Endodermal cell (in vitro differentiated cells): Measurements from ENCODE around the gene TRIM3. TPM values are rescaled to one million over a fixed set of nuclear protein-coding genes. Genes with fewer than 3 reads are reported as not detected.

Experiments used
- DNase-seq: peaks from one replicate; pipeline ENCODE4 v3.0.0-alpha.2; 2017
- H3K27ac ChIP-seq: 2 replicates; pipeline ENCODE4 v1.5.1; 2013; ENCODE audit warnings: mild to moderate bottlenecking, low read depth, low read length, moderate library complexity
- H3K27me3 ChIP-seq: 2 replicates; pipeline ENCODE4 v1.6.1; 2013; ENCODE audit warnings: mild to moderate bottlenecking, low read length, moderate library complexity; ENCODE audit not compliant: insufficient read depth, control insufficient read depth, poor library complexity, severe bottlenecking
- H3K36me3 ChIP-seq: 2 replicates; pipeline ENCODE4 v1.7.0; 2013; ENCODE audit warnings: mild to moderate bottlenecking, low read length, moderate library complexity; ENCODE audit not compliant: control insufficient read depth, insufficient read depth
- H3K4me1 ChIP-seq: one replicate; pipeline ENCODE4 v1.7.0; 2013; ENCODE audit warnings: low read length; ENCODE audit not compliant: control insufficient read depth, insufficient read depth
- H3K4me3 ChIP-seq: 2 replicates; pipeline ENCODE4 v1.5.1; 2013; ENCODE audit warnings: mild to moderate bottlenecking, low read length, moderate library complexity
- H3K9ac ChIP-seq: 2 replicates; pipeline ENCODE4 v1.6.1; 2013; ENCODE audit warnings: mild to moderate bottlenecking, low read length, moderate library complexity; ENCODE audit not compliant: poor library complexity, severe bottlenecking; ENCODE audit errors: extremely low read depth
- H3K9me3 ChIP-seq: 2 replicates; pipeline ENCODE4 v1.6.1; 2013; ENCODE audit warnings: mild to moderate bottlenecking, low read length, moderate library complexity; ENCODE audit not compliant: control insufficient read depth
- H3K27ac Mint-ChIP-seq: 2 replicates; pipeline ENCODE4 v1.8.0; 2020; ENCODE audit warnings: mixed read lengths
- H3K27me3 Mint-ChIP-seq: 2 replicates; pipeline ENCODE4 v1.8.0; 2021; ENCODE audit warnings: mild to moderate bottlenecking, mixed read lengths; ENCODE audit not compliant: insufficient read depth
- H3K36me3 Mint-ChIP-seq: 2 replicates; pipeline ENCODE4 v1.8.0; 2020; ENCODE audit warnings: low read depth, mixed read lengths
- H3K4me1 Mint-ChIP-seq: 2 replicates; pipeline ENCODE4 v1.8.0; 2020; ENCODE audit warnings: mixed read lengths
- H3K4me3 Mint-ChIP-seq: 2 replicates; pipeline ENCODE4 v1.8.0; 2020; ENCODE audit warnings: mild to moderate bottlenecking, moderate library complexity, mixed read lengths
- H3K9me3 Mint-ChIP-seq: 2 replicates; pipeline ENCODE4 v1.8.0; 2020; ENCODE audit warnings: mild to moderate bottlenecking, mixed read lengths
- WGBS, 2 experiments: methylation state at CpG; one replicate each; pipeline versions ENCODE4 v1.1.5 to v1.1.7; 2013; ENCODE audit warnings: missing lambda C conversion rate in 2 of 2, mixed read lengths in 1 of 2; ENCODE audit not compliant: insufficient coverage in 1 of 2, insufficient read length in 1 of 2; 5-methylcytosine and 5-hydroxymethylcytosine counted together
- total RNA-seq, 2 donors: library from RNA; stranded (reverse); fragmentation: NEBNext Ultra II Directional in 1 of 2; extraction: Animal tissue kit (Norgen Biotek cat#: 25700) in 1 of 2; gene quantifications; 2 replicates in 1 of 2; 3 replicates in 1 of 2; pipeline ENCODE4 v1.2.1, GENCODE V29; 2021
- TF ChIP-seq, protein P1 (sequence below): fragments of 200-600 bp; sonication (generic); conservative IDR thresholded peaks from 2 replicates; pipeline ENCODE4 v1.5.0; 2021; ENCODE audit warnings: antibody characterized with exemption, mild to moderate bottlenecking

Gene TRIM3
- total RNA-seq, 2 donors from 2014 or later: 13.0 to 18.0 TPM

DNA sequence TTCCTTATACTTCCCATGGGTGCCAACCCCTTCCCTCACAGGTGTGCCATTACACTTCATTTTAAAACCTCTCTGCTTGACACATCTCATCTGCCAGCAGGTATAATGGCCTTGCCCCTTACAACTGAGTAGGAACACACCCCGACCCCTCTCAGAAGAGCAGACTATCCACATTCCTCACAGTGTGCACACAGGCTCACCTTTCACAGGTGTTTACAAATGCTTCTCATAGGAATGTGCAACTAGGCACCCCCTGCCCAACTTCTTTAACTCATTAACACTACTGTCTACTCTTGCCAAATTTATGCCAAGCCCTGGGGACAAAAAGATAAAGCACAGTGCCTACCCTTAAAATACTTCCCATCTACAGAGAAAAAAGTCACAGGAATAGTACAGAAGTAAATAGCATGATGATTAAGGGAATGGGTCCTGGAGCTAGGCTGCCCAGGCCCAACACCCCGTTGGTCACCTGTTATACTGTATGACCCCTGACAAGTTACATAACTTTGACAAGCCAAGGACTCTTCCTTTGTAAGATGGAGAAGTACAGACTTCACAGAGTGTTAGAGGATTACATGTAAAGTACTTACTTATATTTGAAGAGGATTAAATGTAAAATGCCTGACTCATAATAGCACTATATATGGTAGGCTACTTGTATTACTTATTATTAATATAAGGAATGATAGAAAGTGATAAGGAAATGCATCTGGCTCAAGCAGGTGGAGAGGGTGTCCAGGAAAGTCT lies 15.2 kb downstream of the TRIM3 start:
- H3K36me3 Mint-ChIP-seq: peaks cover 11% of the 10 kb centered on the region
- WGBS, 2 experiments: 89 to 95% methylated on average over 2 of the region's 2 CpGs
- no peak overlapping the region for H3K4me3 Mint-ChIP-seq

DNA sequence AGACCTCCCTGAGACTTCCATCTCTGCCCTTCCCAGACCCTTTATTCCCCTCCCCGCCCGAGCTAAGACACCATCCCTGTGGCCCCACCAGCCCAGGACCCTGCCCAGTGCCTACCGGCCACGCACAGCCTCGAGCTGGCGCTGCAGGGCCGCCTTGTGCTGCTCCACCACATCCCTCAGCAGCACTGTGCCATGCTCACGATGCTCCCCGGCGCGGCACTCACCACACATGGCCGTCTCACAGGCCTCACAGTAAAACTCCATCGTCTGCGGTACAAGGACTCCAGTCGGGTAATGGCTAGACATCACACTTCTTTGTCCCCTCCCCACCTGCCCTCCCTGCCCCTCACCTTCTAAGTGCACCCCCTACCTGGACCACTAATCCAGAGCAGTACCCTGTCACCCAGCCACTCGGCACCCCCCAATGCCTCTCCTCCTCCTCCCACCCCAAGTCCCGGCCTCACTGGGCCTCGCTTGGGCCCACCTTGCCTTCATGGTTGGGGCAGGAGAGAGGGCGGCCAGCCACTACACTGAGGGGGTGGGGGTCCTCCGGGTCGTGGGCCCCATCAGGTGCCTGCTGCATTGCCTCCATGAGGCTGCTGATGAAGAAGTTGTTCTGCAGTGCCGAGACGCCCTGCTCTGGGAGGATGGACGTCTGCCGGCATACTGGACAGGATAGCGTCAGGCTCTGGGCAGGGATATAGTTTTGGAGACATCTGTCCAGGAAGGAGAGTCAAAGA lies 16.0 kb downstream of the TRIM3 start:
- Mint-ChIP-seq H3K27me3 (no peaks in the 10 kb centered on the region), H3K9me3 (no peaks in the 10 kb centered on the region), H3K4me3 (no peak overlapping the region), H3K27ac (no peak overlapping the region), H3K4me1 (no peaks in the 10 kb centered on the region), H3K36me3 (peaks cover 7% of the 10 kb centered on the region)
- H3K27me3 ChIP-seq: no peaks in the 10 kb centered on the region
- H3K36me3 ChIP-seq: peaks cover 17% of the 10 kb centered on the region
- no peak overlapping the region for H3K9ac ChIP-seq
- TF ChIP-seq, protein P1, sequence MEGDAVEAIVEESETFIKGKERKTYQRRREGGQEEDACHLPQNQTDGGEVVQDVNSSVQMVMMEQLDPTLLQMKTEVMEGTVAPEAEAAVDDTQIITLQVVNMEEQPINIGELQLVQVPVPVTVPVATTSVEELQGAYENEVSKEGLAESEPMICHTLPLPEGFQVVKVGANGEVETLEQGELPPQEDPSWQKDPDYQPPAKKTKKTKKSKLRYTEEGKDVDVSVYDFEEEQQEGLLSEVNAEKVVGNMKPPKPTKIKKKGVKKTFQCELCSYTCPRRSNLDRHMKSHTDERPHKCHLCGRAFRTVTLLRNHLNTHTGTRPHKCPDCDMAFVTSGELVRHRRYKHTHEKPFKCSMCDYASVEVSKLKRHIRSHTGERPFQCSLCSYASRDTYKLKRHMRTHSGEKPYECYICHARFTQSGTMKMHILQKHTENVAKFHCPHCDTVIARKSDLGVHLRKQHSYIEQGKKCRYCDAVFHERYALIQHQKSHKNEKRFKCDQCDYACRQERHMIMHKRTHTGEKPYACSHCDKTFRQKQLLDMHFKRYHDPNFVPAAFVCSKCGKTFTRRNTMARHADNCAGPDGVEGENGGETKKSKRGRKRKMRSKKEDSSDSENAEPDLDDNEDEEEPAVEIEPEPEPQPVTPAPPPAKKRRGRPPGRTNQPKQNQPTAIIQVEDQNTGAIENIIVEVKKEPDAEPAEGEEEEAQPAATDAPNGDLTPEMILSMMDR: no peak
- 93 to 99% methylated on average over 14 to 26 of the region's 26 CpGs for WGBS, 2 experiments
- no peaks in the 10 kb centered on the region for H3K4me1 ChIP-seq
- no peak overlapping the region for H3K4me3 ChIP-seq
- H3K9me3 ChIP-seq: no peaks in the 10 kb centered on the region
- DNase-seq: no peak
- H3K27ac ChIP-seq: no peak overlapping the region

More for the DNA sequence above, 15.2 kb downstream of the TRIM3 start:
- Histone ChIP-seq H3K9ac (no peak overlapping the region), H3K27ac (no peak overlapping the region), H3K4me1 (no peaks in the 10 kb centered on the region), H3K27me3 (no peaks in the 10 kb centered on the region), H3K9me3 (no peaks in the 10 kb centered on the region), H3K4me3 (no peak overlapping the region), H3K36me3 (peaks cover 11% of the 10 kb centered on the region)
- TF ChIP-seq, protein P1: no peak
- DNase-seq: no peak
- Mint-ChIP-seq H3K27me3 (no peaks in the 10 kb centered on the region), H3K4me1 (no peaks in the 10 kb centered on the region), H3K9me3 (no peaks in the 10 kb centered on the region), H3K27ac (no peak overlapping the region)

DNA sequence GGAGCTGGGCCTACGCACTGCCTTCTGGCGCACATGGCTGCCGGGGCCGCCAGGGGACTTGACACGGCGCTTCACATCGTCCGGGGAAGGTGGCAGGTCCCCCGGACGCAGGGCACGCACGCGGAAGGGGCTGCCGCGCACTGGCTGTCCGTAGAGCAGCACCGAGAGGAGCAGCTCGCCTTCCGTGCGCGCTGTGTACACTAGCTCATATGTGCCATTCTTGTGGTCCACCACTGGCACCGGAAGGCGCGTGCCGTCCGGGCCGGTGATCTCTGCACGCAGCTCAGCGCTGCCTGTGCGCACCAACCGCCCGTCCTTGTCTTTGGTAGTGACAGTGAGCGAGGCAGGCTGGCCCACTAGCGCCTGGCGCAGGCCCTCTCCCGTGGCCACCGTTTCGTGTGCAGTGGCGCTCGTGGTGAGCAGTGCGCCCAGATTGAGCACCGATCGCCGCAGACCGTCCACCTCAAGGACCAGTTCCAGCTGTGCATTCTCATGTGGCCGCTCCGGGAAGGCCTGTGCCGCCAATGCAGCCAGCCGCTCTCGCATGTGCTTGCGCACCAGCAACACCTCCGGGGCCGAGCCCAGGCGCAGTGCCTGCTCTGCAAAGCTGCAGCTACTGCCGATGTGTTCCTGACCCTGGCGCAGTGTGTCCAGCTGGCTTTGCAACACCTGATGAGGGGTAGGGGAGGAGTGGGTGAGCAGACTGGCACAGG lies 17.2 kb downstream of the TRIM3 start:
- Histone ChIP-seq H3K27ac (no peak overlapping the region), H3K36me3 (peaks cover 24% of the 10 kb centered on the region), H3K9me3 (no peaks in the 10 kb centered on the region), H3K9ac (no peak overlapping the region), H3K4me3 (no peak overlapping the region), H3K4me1 (no peaks in the 10 kb centered on the region), H3K27me3 (no peaks in the 10 kb centered on the region)
- 96% methylated on average over 52 to 56 of the region's 56 CpGs for WGBS, 2 experiments
- DNase-seq: no peak
- TF ChIP-seq, protein P1: no peak
- H3K9me3 Mint-ChIP-seq: no peaks in the 10 kb centered on the region
- no peak overlapping the region for H3K4me3 Mint-ChIP-seq
- H3K27ac Mint-ChIP-seq: no peak overlapping the region
- no peaks in the 10 kb centered on the region for H3K27me3 Mint-ChIP-seq
- H3K36me3 Mint-ChIP-seq: peaks cover 7% of the 10 kb centered on the region
- no peaks in the 10 kb centered on the region for H3K4me1 Mint-ChIP-seq
